DMS153 treated with DMSO at 0.1 percent for 48 hours (cell line): Measurements from ENCODE around the gene CYSTM1.
"Not testable (repeated sequence)": the region's sequence is repeated elsewhere in the genome, so short reads cannot be mapped to it uniquely, and the experiment has no call there.

ENCODE experiments used
- DNase-seq: peaks from one replicate; lab custom pipeline; 2025; ENCODE audit not compliant: unreplicated experiment; lab: John Stamatoyannopoulos, UW

The CYSTM1 gene

GRCh38 chr5:140175367-140176030 is 511 bp downstream of the CYSTM1 start:
- DNase-seq: no peak

- DNase-seq: no peak
Measured at GRCh38 chr5:140176031-140176387, 1.0 kb downstream of the CYSTM1 start.

- DNase-seq: no peak
Measured at GRCh38 chr5:140178086-140178410, 3.1 kb downstream of the CYSTM1 start.

- no peak for DNase-seq
Measured at GRCh38 chr5:140178482-140179116, 3.6 kb downstream of the CYSTM1 start.

- no peak for DNase-seq
Measured at GRCh38 chr5:140181002-140181483, 6.1 kb downstream of the CYSTM1 start.

- no peak for DNase-seq
Measured at GRCh38 chr5:140181525-140181924, 6.5 kb downstream of the CYSTM1 start.

GRCh38 chr5:140182075-140182711 is 7.2 kb downstream of the CYSTM1 start:
- no peak for DNase-seq

GRCh38 chr5:140182803-140183367 is 7.9 kb downstream of the CYSTM1 start:
- no peak for DNase-seq

GRCh38 chr5:140185409-140185808 is 10.4 kb downstream of the CYSTM1 start:
- no peak for DNase-seq

GRCh38 chr5:140186267-140186671 is 11.3 kb downstream of the CYSTM1 start:
- DNase-seq: no peak

GRCh38 chr5:140189253-140189652 is 14.3 kb downstream of the CYSTM1 start:
- no peak for DNase-seq

- no peak for DNase-seq
Measured at GRCh38 chr5:140189977-140190871, 15.2 kb downstream of the CYSTM1 start.

GRCh38 chr5:140190872-140191218 is 15.9 kb downstream of the CYSTM1 start:
- DNase-seq: no peak

- no peak for DNase-seq
Measured at GRCh38 chr5:140192715-140193430, 17.9 kb downstream of the CYSTM1 start.

GRCh38 chr5:140194662-140195061 is 19.7 kb downstream of the CYSTM1 start:
- no peak for DNase-seq

- DNase-seq: no peak
Measured at GRCh38 chr5:140196115-140196814, 21.3 kb downstream of the CYSTM1 start.

- DNase-seq: no peak
Measured at GRCh38 chr5:140197023-140197422, 22.0 kb downstream of the CYSTM1 start.

GRCh38 chr5:140198915-140199314 is 23.9 kb downstream of the CYSTM1 start:
- DNase-seq: not testable (repeated sequence)

- DNase-seq: no peak
Measured at GRCh38 chr5:140202078-140202477, 27.1 kb downstream of the CYSTM1 start.

- no peak for DNase-seq
Measured at GRCh38 chr5:140202610-140203009, 27.6 kb downstream of the CYSTM1 start.
